B cell (primary cell): ENCODE measurements around the gene NR2E3.

Source experiments
- EZH2 ChIP-seq: IDR thresholded peaks from 2 replicates; pipeline ENCODE4 v1.6.1; 2012; ENCODE audit warnings: borderline replicate concordance, low read depth, mild to moderate bottlenecking, moderate library complexity, low read length; ENCODE audit not compliant: insufficient read depth, poor library complexity, severe bottlenecking
- TF ChIP-seq, protein P1 (sequence below): fragments of 200-600 bp; IDR thresholded peaks from one replicate; pipeline ENCODE4 v1.8.0; 2022; ENCODE audit warnings: antibody characterized with exemption, mild to moderate bottlenecking

DNA sequence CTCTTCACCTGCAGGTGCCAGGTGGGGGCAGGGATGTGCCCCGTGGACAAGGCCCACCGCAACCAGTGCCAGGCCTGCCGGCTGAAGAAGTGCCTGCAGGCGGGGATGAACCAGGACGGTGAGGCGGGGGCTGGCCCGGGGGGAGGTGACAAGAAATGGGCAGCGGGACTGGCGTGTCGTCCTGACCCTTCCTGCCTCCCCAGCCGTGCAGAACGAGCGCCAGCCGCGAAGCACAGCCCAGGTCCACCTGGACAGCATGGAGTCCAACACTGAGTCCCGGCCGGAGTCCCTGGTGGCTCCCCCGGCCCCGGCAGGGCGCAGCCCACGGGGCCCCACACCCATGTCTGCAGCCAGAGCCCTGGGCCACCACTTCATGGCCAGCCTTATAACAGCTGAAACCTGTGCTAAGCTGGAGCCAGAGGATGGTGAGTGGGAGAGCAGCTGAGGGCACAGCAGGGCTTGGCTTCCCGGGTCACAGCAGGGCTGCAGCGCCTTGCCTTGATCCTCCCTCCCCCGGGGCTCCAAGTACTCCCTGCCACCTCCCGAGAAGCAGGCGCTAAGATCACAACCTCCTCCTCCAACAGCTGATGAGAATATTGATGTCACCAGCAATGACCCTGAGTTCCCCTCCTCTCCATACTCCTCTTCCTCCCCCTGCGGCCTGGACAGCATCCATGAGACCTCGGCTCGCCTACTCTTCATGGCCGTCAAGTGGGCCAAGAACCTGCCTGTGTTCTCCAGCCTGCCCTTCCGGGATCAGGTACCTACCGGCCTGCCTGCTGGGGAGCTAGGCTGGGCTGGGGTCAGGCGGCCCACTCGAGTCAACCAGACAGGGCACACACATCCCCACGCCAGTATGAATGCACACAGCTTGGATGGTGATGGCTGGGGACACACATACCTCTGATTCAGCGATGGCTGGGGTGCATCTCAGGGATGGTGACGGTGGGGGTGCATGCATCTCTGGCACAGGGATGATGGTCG, 1.7 kb downstream of the NR2E3 start:
- TF ChIP-seq, protein P1, sequence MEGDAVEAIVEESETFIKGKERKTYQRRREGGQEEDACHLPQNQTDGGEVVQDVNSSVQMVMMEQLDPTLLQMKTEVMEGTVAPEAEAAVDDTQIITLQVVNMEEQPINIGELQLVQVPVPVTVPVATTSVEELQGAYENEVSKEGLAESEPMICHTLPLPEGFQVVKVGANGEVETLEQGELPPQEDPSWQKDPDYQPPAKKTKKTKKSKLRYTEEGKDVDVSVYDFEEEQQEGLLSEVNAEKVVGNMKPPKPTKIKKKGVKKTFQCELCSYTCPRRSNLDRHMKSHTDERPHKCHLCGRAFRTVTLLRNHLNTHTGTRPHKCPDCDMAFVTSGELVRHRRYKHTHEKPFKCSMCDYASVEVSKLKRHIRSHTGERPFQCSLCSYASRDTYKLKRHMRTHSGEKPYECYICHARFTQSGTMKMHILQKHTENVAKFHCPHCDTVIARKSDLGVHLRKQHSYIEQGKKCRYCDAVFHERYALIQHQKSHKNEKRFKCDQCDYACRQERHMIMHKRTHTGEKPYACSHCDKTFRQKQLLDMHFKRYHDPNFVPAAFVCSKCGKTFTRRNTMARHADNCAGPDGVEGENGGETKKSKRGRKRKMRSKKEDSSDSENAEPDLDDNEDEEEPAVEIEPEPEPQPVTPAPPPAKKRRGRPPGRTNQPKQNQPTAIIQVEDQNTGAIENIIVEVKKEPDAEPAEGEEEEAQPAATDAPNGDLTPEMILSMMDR = no peak
- TF ChIP-seq EZH2 = no peak
